Activated CD4-positive, alpha-beta T cell treated with anti-CD3 and anti-CD28 coated beads, Interleukin-2, Interleukin-6, amounts not matched to agents 100 ng/mL and 50 ng/mL, durations not matched to agents 16 hours and 8 hours (primary cell): Measurements from ENCODE around the gene KRTAP12-2.
"Not testable (repeated sequence)": the region's sequence is repeated elsewhere in the genome, so short reads cannot be mapped to it uniquely, and the experiment has no call there.

Source experiments
- DNase-seq: peaks from one replicate; pipeline ENCODE4 v3.0.0-alpha.2; 2020

KRTAP12-2 gene

GRCh38 chr21:44649521-44650100 is 17.1 kb downstream of the KRTAP12-2 start:
- no peak for DNase-seq

GRCh38 chr21:44648557-44649311 is 18.0 kb downstream of the KRTAP12-2 start:
- DNase-seq: no peak

- no peak for DNase-seq
Observed at GRCh38 chr21:44647222-44647552, 19.5 kb downstream of the KRTAP12-2 start.

- DNase-seq: not testable (repeated sequence)
Observed at GRCh38 chr21:44646366-44647221, 20.1 kb downstream of the KRTAP12-2 start, which contains the start of gene KRTAP10-11. TSS of gene KRTAP10-11 (plus strand) at chr21:44646414. CDS start at chr21:44646459, 45 bp downstream.

GRCh38 chr21:44644878-44645277 is 21.8 kb downstream of the KRTAP12-2 start:
- DNase-seq: no peak

- no peak for DNase-seq
Observed at GRCh38 chr21:44643741-44644310, 22.9 kb downstream of the KRTAP12-2 start.

GRCh38 chr21:44640761-44641160 is 26.0 kb downstream of the KRTAP12-2 start:
- no peak for DNase-seq

GRCh38 chr21:44639331-44639655 is 27.4 kb downstream of the KRTAP12-2 start:
- no peak for DNase-seq

GRCh38 chr21:44638506-44639330 is 28.0 kb downstream of the KRTAP12-2 start:
- DNase-seq: not testable (repeated sequence)

GRCh38 chr21:44637851-44638348 is 28.8 kb downstream of the KRTAP12-2 start:
- DNase-seq: not testable (repeated sequence)

- DNase-seq: no peak
Observed at GRCh38 chr21:44637018-44637850, 29.5 kb downstream of the KRTAP12-2 start, which contains the start of gene KRTAP10-10. TSS of gene KRTAP10-10 (plus strand) at chr21:44637356. CDS start at chr21:44637418, 62 bp downstream.

- DNase-seq: no peak
Observed at GRCh38 chr21:44636209-44637017, 30.3 kb downstream of the KRTAP12-2 start.

GRCh38 chr21:44632067-44632466 is 34.7 kb downstream of the KRTAP12-2 start:
- DNase-seq: no peak

GRCh38 chr21:44630440-44630839 is 36.3 kb downstream of the KRTAP12-2 start:
- DNase-seq: no peak

GRCh38 chr21:44628707-44629391 is 37.9 kb downstream of the KRTAP12-2 start:
- no peak for DNase-seq

- not testable (repeated sequence) for DNase-seq
Observed at GRCh38 chr21:44627831-44628233, 38.9 kb downstream of the KRTAP12-2 start.

GRCh38 chr21:44627181-44627822 is 39.4 kb downstream of the KRTAP12-2 start:
- DNase-seq: not testable (repeated sequence)

GRCh38 chr21:44626673-44627143 is 40.0 kb downstream of the KRTAP12-2 start, which contains the start of gene KRTAP10-9:
TSS of gene KRTAP10-9 (plus strand) at chr21:44627093. CDS start at chr21:44627172, 79 bp downstream.
- no peak for DNase-seq

GRCh38 chr21:44626262-44626661 is 40.5 kb downstream of the KRTAP12-2 start:
- DNase-seq: no peak
